NCI-H345 treated with DMSO at 0.1 percent for 48 hours (cell line): ENCODE results near the gene PLEKHA8.

Experiments
- DNase-seq: peaks from one replicate; lab custom pipeline; 2025; ENCODE audit not compliant: unreplicated experiment; lab: John Stamatoyannopoulos, UW

PLEKHA8 gene

DNA sequence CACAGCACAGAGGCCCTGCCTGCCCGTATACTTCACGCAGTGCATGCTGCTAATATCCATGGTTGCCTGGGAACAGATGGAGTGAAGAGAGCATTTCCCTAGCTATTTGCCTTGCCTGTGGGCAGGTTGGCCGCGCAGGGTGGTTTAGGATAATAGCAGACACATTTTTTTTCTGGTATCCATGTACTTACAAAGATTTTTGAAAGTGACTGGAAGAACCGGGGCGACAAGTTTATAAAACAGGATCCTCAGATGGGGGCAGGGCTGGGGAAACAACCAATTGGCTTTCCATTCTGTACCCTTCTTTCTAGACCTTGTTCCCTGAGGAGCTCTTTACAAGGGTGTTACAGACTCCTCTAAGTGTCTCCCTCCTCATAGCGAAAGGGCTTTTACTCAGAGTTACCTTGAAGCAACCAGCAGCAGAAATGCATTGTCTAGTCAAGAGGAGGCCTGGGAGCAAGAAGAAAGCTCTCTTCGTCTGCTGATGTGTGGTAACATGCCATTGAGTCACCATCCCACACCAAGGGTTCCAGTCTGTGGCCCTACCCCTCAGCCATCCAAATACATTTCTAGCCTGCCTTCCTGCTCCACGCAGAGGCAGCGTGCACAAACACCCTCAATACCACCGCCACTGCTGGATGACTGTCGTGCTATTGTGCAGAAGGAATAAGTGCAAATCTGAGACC is 138.1 kb downstream of the PLEKHA8 start:
- peak; percentile 38 for DNase-seq

- no peak for DNase-seq
Observed at GRCh38 chr7:30166841-30167235, 138.6 kb downstream of the PLEKHA8 start.

DNA sequence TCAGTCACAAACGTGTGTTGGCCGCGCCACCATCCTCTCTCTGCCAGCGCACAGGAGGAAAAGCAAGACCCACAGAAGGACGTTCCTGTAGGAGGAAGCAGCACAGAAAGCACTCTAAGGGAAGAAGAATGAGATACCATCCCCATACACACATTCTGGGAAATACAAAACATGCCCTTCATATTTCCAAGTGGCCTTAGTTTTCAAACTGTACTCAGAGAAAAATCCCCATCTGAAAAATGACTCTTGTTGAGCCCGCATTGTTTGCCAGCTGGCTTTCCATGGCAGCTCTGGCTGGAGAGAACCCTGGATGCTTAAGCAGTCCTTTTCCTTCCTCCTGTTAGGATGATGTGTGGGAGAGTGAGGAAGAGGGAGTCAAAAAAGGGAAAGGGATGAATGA is 139.7 kb downstream of the PLEKHA8 start:
- no peak for DNase-seq

GRCh38 chr7:30168835-30169573 is 140.8 kb downstream of the PLEKHA8 start:
- no peak for DNase-seq

- no peak for DNase-seq
Observed at GRCh38 chr7:30169579-30169978, 141.4 kb downstream of the PLEKHA8 start.

- no peak for DNase-seq
Observed at GRCh38 chr7:30170476-30171205, 142.4 kb downstream of the PLEKHA8 start.

- no peak for DNase-seq
Observed at GRCh38 chr7:30171766-30172447, 143.7 kb downstream of the PLEKHA8 start.

DNA sequence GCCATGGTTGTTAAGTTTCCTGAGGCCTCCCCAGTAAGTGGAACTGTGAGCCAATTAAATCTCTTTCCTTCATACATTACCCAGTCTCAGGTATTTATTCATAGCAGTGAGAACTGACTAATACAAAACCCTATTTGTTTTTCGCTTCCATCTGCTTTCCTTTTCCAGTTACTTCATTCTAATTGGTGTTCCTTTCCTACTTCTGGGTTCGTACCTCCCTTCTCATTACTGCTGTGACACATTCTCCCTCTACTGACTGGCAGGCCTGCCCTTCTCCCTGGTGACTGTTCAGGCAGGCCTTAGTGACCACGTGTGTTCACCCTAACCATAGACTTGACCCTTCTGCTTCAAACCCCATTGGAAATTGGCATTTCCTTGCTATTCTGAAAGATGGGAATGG is 144.2 kb downstream of the PLEKHA8 start:
- DNase-seq, result no peak

GRCh38 chr7:30173058-30173897 is 145.1 kb downstream of the PLEKHA8 start:
- DNase-seq, result peak; percentile 98

DNA sequence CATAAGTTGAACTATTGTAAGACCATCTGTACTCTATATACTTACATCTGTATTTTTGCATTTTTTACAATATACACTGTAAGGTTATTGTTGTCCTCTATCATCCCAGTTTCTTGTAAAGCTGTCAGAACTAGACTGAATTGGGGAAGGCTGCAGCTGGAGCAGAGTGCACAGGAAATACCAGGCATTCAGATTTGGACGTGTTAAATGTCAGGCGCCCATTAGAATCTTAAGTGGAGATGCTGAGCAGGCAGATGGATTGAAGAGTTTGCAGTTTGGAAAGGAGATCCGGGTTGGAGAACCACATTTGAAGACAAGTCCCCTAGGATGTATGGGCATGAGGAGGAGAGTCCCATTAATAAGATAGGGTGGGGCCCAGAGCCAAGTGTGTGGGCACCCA is 147.0 kb downstream of the PLEKHA8 start:
- no peak for DNase-seq

- no peak for DNase-seq
Observed at GRCh38 chr7:30175636-30176147, 147.5 kb downstream of the PLEKHA8 start.

- DNase-seq, result no peak
Observed at GRCh38 chr7:30176463-30177109, 148.4 kb downstream of the PLEKHA8 start.

DNA sequence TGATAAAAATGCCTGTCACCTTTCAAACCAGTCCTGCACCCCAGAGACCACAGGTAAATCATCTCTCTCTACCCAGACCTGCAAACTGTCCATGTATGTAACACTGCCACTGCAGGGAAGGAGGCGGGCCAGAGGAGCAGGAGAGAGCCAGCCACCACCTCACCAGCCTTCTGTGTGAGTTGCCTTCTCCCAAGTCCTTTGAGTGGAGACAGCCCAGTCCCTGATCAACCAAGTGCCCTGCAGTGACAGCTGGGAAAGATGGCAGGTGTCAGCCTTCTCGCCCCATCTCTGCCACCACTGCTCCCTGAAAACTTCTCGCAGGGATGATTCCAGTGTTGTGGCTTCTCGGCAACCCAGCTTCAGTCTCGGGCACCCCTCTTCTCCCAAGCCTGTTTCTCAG is 149.0 kb downstream of the PLEKHA8 start:
- no peak for DNase-seq

- DNase-seq, result no peak
Observed at GRCh38 chr7:30177965-30178364, 149.8 kb downstream of the PLEKHA8 start.

- no peak for DNase-seq
Observed at GRCh38 chr7:30178748-30179436, 150.7 kb downstream of the PLEKHA8 start.
